Neuronal stem cell (in vitro differentiated cells): Measurements from ENCODE around the gene LCLAT1.

Experiments
- DNase-seq: peaks from one replicate; pipeline ENCODE4 v3.0.0-alpha.2; 2013; ENCODE audit warnings: low spot score
- H2AFZ ChIP-seq: one replicate; pipeline ENCODE4 v1.6.1; 2013; ENCODE audit warnings: mild to moderate bottlenecking, low read length, inconsistent platforms
- H2AK5ac ChIP-seq: 2 replicates; pipeline ENCODE4 v1.6.1; 2013; ENCODE audit warnings: low read depth, mild to moderate bottlenecking, inconsistent platforms, low read length, moderate library complexity, mixed read lengths
- H2BK120ac ChIP-seq: 2 replicates; pipeline ENCODE4 v1.6.1; 2013; ENCODE audit warnings: low read depth, mild to moderate bottlenecking, inconsistent platforms, low read length, moderate library complexity, mixed read lengths
- H2BK12ac ChIP-seq: one replicate; pipeline ENCODE4 v1.6.1; 2013; ENCODE audit warnings: low read length, inconsistent platforms
- H2BK15ac ChIP-seq: 2 replicates; pipeline ENCODE4 v1.6.1; 2013; ENCODE audit warnings: mild to moderate bottlenecking, low read length, inconsistent platforms, mixed read lengths
- H2BK5ac ChIP-seq: one replicate; pipeline ENCODE4 v1.6.1; 2013; ENCODE audit warnings: inconsistent platforms, mild to moderate bottlenecking, low read length, moderate library complexity
- H3K14ac ChIP-seq: one replicate; pipeline ENCODE4 v1.6.1; 2013; ENCODE audit warnings: low read length, inconsistent platforms
- H3K18ac ChIP-seq: 2 replicates; pipeline ENCODE4 v1.6.1; 2013; ENCODE audit warnings: low read length, inconsistent platforms
- H3K23ac ChIP-seq: 2 replicates; pipeline ENCODE4 v1.6.1; 2013; ENCODE audit warnings: low read depth, mild to moderate bottlenecking, mixed read lengths, low read length, inconsistent platforms; ENCODE audit not compliant: poor library complexity
- H3K27ac ChIP-seq: replicated peaks from 3 replicates; pipeline ENCODE4 v1.5.1; 2013; ENCODE audit warnings: low read length, inconsistent platforms
- H3K27me3 ChIP-seq, 3 experiments: 2 replicates each; pipeline ENCODE4 v1.6.1; 2013; ENCODE audit warnings: low read length in 3 of 3, mild to moderate bottlenecking in 2 of 3, inconsistent platforms in 1 of 3, low read depth in 1 of 3, mixed read lengths in 1 of 3, moderate library complexity in 1 of 3; ENCODE audit not compliant: control insufficient read depth in 3 of 3, insufficient read depth in 3 of 3
- H3K36me3 ChIP-seq, 2 donors: replicated peaks in 1 of 2; 2 replicates each; pipeline ENCODE4 v1.6.1; 2013; ENCODE audit warnings: low read length in 2 of 2; ENCODE audit not compliant: control insufficient read depth in 2 of 2, insufficient read depth in 2 of 2
- H3K4ac ChIP-seq: 2 replicates; pipeline ENCODE4 v1.6.1; 2013; ENCODE audit warnings: inconsistent platforms, mild to moderate bottlenecking, low read length, moderate library complexity
- H3K4me1 ChIP-seq, 2 donors: 1 replicate in 1 of 2; 2 replicates in 1 of 2; pipeline ENCODE4 v1.6.1; 2013; ENCODE audit warnings: low read length in 2 of 2, low read depth in 1 of 2; ENCODE audit not compliant: control insufficient read depth in 2 of 2, insufficient read depth in 1 of 2
- H3K4me2 ChIP-seq: one replicate; pipeline ENCODE4 v1.6.1; 2013; ENCODE audit warnings: mild to moderate bottlenecking, low read length, inconsistent platforms; ENCODE audit not compliant: insufficient read depth, poor library complexity, severe bottlenecking
- H3K4me3 ChIP-seq, 2 donors: 2 replicates each; pipeline ENCODE4 v1.5.1; 2013; ENCODE audit warnings: low read length in 2 of 2, mild to moderate bottlenecking in 2 of 2, inconsistent platforms in 1 of 2, moderate library complexity in 1 of 2
- H3K79me1 ChIP-seq: one replicate; pipeline ENCODE4 v1.6.1; 2013; ENCODE audit warnings: low read depth, mild to moderate bottlenecking, inconsistent platforms, low read length, moderate library complexity
- H3K9ac ChIP-seq: one replicate; pipeline ENCODE4 v1.6.1; 2013; ENCODE audit warnings: mild to moderate bottlenecking, low read depth, low read length, inconsistent platforms; ENCODE audit not compliant: poor library complexity
- H3K9me3 ChIP-seq, 2 donors: replicated peaks in 1 of 2; 2 replicates each; pipeline versions ENCODE3 to v1.6.1; 2013; ENCODE audit warnings: low read length in 2 of 2, mild to moderate bottlenecking in 2 of 2, inconsistent platforms in 1 of 2, low read depth in 1 of 2, mixed read lengths in 1 of 2, moderate library complexity in 1 of 2; ENCODE audit not compliant: control insufficient read depth in 2 of 2, insufficient read depth in 1 of 2
- H4K8ac ChIP-seq: one replicate; pipeline ENCODE4 v1.6.1; 2013; ENCODE audit warnings: low read depth, mild to moderate bottlenecking, inconsistent platforms, low read length, moderate library complexity
- H4K91ac ChIP-seq: one replicate; pipeline ENCODE4 v1.6.1; 2013; ENCODE audit warnings: low read length, low read depth, mild to moderate bottlenecking, inconsistent platforms; ENCODE audit not compliant: poor library complexity
- WGBS, 2 donors: extraction: QIAGEN DNeasy Blood & Tissue Kit; methylation state at CpG; one replicate each; pipeline ENCODE4 v1.1.7; 2013; ENCODE audit warnings: missing lambda C conversion rate in 2 of 2, mixed read lengths in 1 of 2; ENCODE audit not compliant: insufficient read length in 2 of 2, insufficient replicate concordance in 1 of 2; ENCODE audit errors: extremely low coverage in 2 of 2; 5-methylcytosine and 5-hydroxymethylcytosine counted together

The LCLAT1 gene

DNA sequence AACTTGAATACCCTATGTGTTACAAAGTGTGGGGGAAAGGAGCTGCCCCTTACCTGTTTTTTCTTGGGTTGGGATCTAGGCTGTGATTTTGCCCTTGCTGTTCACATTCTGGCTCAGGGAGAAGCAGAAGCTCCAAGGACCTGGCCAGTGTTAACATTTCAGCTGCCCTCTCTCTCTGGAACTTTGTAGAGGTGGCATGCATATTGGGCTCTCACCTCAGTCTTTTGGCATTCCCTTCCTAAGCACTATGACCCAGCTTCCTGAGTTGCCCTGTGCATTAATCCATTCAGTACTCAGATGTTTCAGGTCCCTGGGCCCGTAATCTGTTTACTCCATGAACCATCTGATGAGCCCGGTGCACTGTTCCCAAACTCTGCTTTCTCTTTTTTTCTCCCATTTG is 12.1 kb downstream of the LCLAT1 start:
- H2AFZ ChIP-seq: no peak overlapping the region
- H3K79me1 ChIP-seq: peaks cover 2% of the 10 kb centered on the region
- H3K36me3 ChIP-seq: no peaks in the 10 kb centered on the region
- no peak overlapping the region for H3K18ac ChIP-seq
- peaks cover 0 to 4% of the 10 kb centered on the region in 2 donors for H3K4me1 ChIP-seq
- H2BK120ac ChIP-seq: no peak overlapping the region
- no CpG with 5 or more reads among the region's 2 CpGs for WGBS, 2 donors
- no peak overlapping the region for H3K14ac ChIP-seq
- no peak for DNase-seq
- H2BK15ac ChIP-seq: no peak overlapping the region
- no peak overlapping the region for H2BK5ac ChIP-seq
- H4K8ac ChIP-seq: no peak overlapping the region
- no peak overlapping the region for H2AK5ac ChIP-seq
- H3K23ac ChIP-seq: no peak overlapping the region
- no peak overlapping the region for H3K4me3 ChIP-seq
- H4K91ac ChIP-seq: no peak overlapping the region
- H3K27ac ChIP-seq: no peak overlapping the region
- H3K4me2 ChIP-seq: no peak overlapping the region
- H3K9ac ChIP-seq: no peak overlapping the region
- peaks cover 2 to 3% of the 10 kb centered on the region in 2 donors for H3K9me3 ChIP-seq
- no peaks in the 10 kb centered on the region for H3K27me3 ChIP-seq
- no peak overlapping the region for H3K4ac ChIP-seq
- no peak overlapping the region for H2BK12ac ChIP-seq

DNA sequence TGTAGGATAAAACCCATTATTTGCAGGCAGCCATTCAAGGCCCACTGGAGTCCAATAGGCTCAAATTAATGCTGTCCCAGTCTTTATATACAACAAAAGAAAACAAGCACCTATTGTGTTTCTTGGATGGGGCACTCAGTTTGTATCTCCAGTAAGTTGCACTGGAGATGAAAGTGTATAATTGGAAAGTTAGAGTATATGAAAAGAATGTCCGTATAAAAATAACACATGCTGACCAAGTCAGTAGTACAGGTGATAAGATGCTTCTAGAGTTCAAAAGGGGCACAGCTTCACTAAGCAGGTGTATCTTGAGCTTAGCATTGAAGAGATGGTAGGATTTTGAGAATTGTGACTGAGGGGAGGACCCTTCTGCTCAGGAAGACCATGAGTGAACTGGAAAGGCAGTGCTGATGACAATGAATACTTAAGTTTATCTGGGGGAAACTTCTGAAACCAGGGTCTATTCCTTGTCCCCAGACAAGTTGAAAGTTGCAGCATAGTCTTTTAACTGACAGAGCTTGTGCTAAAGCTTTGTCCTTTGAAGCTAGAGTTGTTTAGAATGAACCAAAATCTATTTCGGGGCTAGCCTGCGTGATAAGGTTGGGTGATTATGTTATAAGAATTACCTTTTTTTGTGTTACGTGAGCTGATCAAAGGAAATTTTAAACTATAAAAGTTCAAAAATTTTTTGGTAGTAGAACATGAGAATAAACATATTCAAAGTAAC is 15.2 kb downstream of the LCLAT1 start:
- Histone ChIP-seq H3K36me3 (no peaks in the 10 kb centered on the region), H2BK120ac (no peak overlapping the region), H3K14ac (no peak overlapping the region), H3K4ac (no peak overlapping the region), H3K23ac (no peak overlapping the region), H3K4me2 (no peak overlapping the region), H3K18ac (no peak overlapping the region), H2AK5ac (no peak overlapping the region), H2BK15ac (no peak overlapping the region), H2BK12ac (no peak overlapping the region), H3K4me3 (no peak overlapping the region), H2AFZ (no peak overlapping the region), H3K79me1 (no peaks in the 10 kb centered on the region), H2BK5ac (no peak overlapping the region), H4K8ac (no peak overlapping the region), H4K91ac (no peak overlapping the region), H3K4me1 (peaks cover 0 to 5% of the 10 kb centered on the region in 2 donors), H3K9me3 (peaks cover 2 to 3% of the 10 kb centered on the region in 2 donors), H3K27me3 (no peaks in the 10 kb centered on the region), H3K27ac (no peak overlapping the region), H3K9ac (no peak overlapping the region)
- no CpG with 5 or more reads among the region's 4 CpGs for WGBS, 2 donors
- DNase-seq: no peak

DNA sequence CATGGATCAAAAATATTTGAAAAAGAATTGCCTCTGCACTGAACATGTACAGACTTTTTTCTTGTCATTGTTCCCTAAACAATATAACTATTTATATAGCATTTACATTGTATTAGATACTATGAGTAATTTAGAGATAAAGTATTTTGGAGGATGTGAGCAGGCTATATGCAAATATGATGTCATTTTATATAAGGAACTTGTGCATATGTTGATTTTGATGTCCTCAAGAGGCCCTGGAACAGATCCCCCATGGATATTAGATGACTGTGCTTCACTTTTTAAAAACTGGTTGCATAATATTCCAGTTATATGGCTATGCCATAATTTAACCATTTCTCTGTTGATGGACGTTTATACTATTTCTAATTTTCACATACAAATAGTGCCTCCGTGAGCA is 16.5 kb downstream of the LCLAT1 start:
- Histone ChIP-seq H2AK5ac (no peak overlapping the region), H3K9me3 (peaks cover 0 to 3% of the 10 kb centered on the region in 2 donors), H3K27me3 (no peaks in the 10 kb centered on the region), H3K4ac (no peak overlapping the region), H2BK12ac (no peak overlapping the region), H3K36me3 (no peaks in the 10 kb centered on the region), H3K79me1 (no peaks in the 10 kb centered on the region), H3K9ac (no peak overlapping the region), H4K8ac (no peak overlapping the region), H4K91ac (no peak overlapping the region), H3K14ac (no peak overlapping the region), H2BK5ac (no peak overlapping the region), H2BK120ac (no peak overlapping the region), H3K4me1 (peaks cover 0 to 5% of the 10 kb centered on the region in 2 donors), H2AFZ (no peak overlapping the region), H3K4me2 (no peak overlapping the region), H3K18ac (no peak overlapping the region), H3K27ac (no peak overlapping the region), H3K4me3 (no peak overlapping the region), H3K23ac (no peak overlapping the region), H2BK15ac (no peak overlapping the region)
- no peak for DNase-seq
- WGBS, 2 donors: no CpG with 5 or more reads among the region's 2 CpGs

DNA sequence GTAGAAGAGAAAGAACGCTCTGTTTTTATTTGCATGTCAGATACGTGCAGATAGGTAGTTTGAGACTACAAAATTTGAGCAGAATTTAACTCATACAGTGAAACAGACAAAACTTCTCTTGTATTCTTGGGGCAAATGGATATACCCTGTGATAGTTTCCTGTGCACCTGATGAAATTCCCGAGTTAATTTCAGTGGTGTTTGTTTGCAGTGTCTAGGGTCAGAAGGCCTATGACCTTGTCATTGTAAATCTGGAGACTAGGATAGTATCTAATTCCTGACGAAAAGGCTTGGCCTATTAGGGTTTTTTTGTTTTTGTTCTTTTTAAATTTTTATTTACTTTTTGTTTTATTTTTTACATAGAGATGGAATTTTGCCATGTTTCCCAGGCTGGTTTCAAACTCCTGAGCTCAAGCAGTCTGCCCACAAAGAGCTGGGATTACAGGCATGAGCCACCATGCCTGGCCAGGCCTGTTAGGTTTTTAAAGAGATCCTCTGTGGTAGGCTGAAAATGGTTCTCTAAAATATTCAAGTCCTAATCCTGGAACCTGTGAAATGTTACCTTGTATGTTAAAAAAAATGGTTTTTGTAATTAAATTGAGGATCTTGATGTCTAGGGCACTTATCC is 17.6 kb downstream of the LCLAT1 start:
- Histone ChIP-seq H3K4ac (no peak overlapping the region), H3K9ac (no peak overlapping the region), H3K14ac (no peak overlapping the region), H3K9me3 (peaks cover 0 to 3% of the 10 kb centered on the region in 2 donors), H3K23ac (no peak overlapping the region), H3K79me1 (no peaks in the 10 kb centered on the region), H3K18ac (no peak overlapping the region), H3K36me3 (no peaks in the 10 kb centered on the region), H2AFZ (no peak overlapping the region), H4K8ac (no peak overlapping the region), H3K27me3 (no peaks in the 10 kb centered on the region), H3K4me1 (peaks cover 0 to 2% of the 10 kb centered on the region in 2 donors), H3K4me3 (no peak overlapping the region), H2AK5ac (no peak overlapping the region), H2BK120ac (no peak overlapping the region), H4K91ac (no peak overlapping the region), H2BK5ac (no peak overlapping the region), H2BK15ac (no peak overlapping the region), H3K27ac (no peak overlapping the region), H3K4me2 (no peak overlapping the region), H2BK12ac (no peak overlapping the region)
- DNase-seq: no peak
- no CpG with 5 or more reads among the region's 4 CpGs for WGBS, 2 donors
